ENCODE measurements around the gene PYDC1. TPM values are rescaled to one million over a fixed set of nuclear protein-coding genes. Genes with fewer than 3 reads are reported as not detected.
A peak's percentile ranks its signal among the peaks of the same experiment; 100 is the strongest.
"Not testable (repeated sequence)": the region's sequence is repeated elsewhere in the genome, so short reads cannot be mapped to it uniquely, and the experiment has no call there.

The PYDC1 gene
- total RNA-seq, 1 experiment from 2014 or later: not detected

GRCh38 chr16:31201582-31202413 is 15.1 kb downstream of the PYDC1 start:
- DNase-seq (ENCODE audit: low spot score): no peak
- Histone ChIP-seq H3K27me3 (replicated peaks; ENCODE audit: insufficient read depth, low read depth, low read length, poor library complexity) (peaks cover 9% of the 10 kb centered on the region), H3K4me1 (ENCODE audit: insufficient read depth, low read length, poor library complexity, severe bottlenecking) (no peaks in the 10 kb centered on the region), H3K27ac (ENCODE audit: low read depth, low read length, poor library complexity, severe bottlenecking) (no peak overlapping the region), H3K4me3 (ENCODE audit: low read depth, low read length, poor library complexity, severe bottlenecking) (peak overlapping the region; percentile 49), H3K9me3 (ENCODE audit: low read depth, low read length, poor library complexity, severe bottlenecking) (no peaks in the 10 kb centered on the region), H3K36me3 (ENCODE audit: insufficient read depth, low read length, poor library complexity, severe bottlenecking) (peaks cover 2% of the 10 kb centered on the region)
- TF ChIP-seq EZH2 (IDR thresholded peaks at IDR 0.05; ENCODE audit: borderline replicate concordance, low read depth, low read length, poor library complexity, severe bottlenecking) (no peak), CTCF (conservative IDR thresholded peaks at IDR 0.05; ENCODE audit: low read depth, low read length) (no peak)
- ChIA-PET CTCF (no interaction called here), POLR2A (ENCODE audit: low non-redundant PET) (no interaction called here)
- intact Hi-C loops (cut with micrococcal nuclease; ENCODE audit: unreplicated experiment): loop anchor here (5.0 kb wide), 2 partner anchors 241 to 666 kb away; partner anchors contain the start of gene ZNF843
- no TSS peak for BruUV-seq (replicated peaks)

- DNase-seq (ENCODE audit: low spot score): no peak
- no peaks in the 10 kb centered on the region for H3K4me1 ChIP-seq (ENCODE audit: insufficient read depth, low read length, poor library complexity, severe bottlenecking)
- POLR2A ChIA-PET (ENCODE audit: low non-redundant PET): interaction anchor here (0.6 kb wide), 1 partner anchor 21 kb away, joined by 9 read pairs; no protein-coding TSS in a partner anchor
- TF ChIP-seq EZH2 (IDR thresholded peaks at IDR 0.05; ENCODE audit: borderline replicate concordance, low read depth, low read length, poor library complexity, severe bottlenecking) (no peak), CTCF (conservative IDR thresholded peaks at IDR 0.05; ENCODE audit: low read depth, low read length) (no peak)
- CTCF ChIA-PET: no interaction called here
- intact Hi-C loops (cut with micrococcal nuclease; ENCODE audit: unreplicated experiment): loop anchor here (5.0 kb wide), 2 partner anchors 241 to 666 kb away; partner anchors contain the start of gene ZNF843
- peaks cover 10% of the 10 kb centered on the region for H3K36me3 ChIP-seq (ENCODE audit: insufficient read depth, low read length, poor library complexity, severe bottlenecking)
- no peaks in the 10 kb centered on the region for H3K9me3 ChIP-seq (ENCODE audit: low read depth, low read length, poor library complexity, severe bottlenecking)
- no peak overlapping the region for H3K4me3 ChIP-seq (ENCODE audit: low read depth, low read length, poor library complexity, severe bottlenecking)
- no TSS peak for BruUV-seq (replicated peaks)
- H3K27ac ChIP-seq (ENCODE audit: low read depth, low read length, poor library complexity, severe bottlenecking): no peak overlapping the region
- H3K27me3 ChIP-seq (replicated peaks; ENCODE audit: insufficient read depth, low read depth, low read length, poor library complexity): peaks cover 9% of the 10 kb centered on the region
Measured at GRCh38 chr16:31200821-31201568, 15.9 kb downstream of the PYDC1 start.

- POLR2A ChIA-PET (ENCODE audit: low non-redundant PET); H3K4me1 ChIP-seq (ENCODE audit: insufficient read depth, low read length, poor library complexity, severe bottlenecking); H3K4me3 ChIP-seq (ENCODE audit: low read depth, low read length, poor library complexity, severe bottlenecking); H3K9me3 ChIP-seq (ENCODE audit: low read depth, low read length, poor library complexity, severe bottlenecking); H3K27me3 ChIP-seq (replicated peaks; ENCODE audit: insufficient read depth, low read depth, low read length, poor library complexity); H3K27ac ChIP-seq (ENCODE audit: low read depth, low read length, poor library complexity, severe bottlenecking); CTCF ChIA-PET; BruUV-seq (replicated peaks); DNase-seq (ENCODE audit: low spot score): not testable (repeated sequence)
- intact Hi-C loops (cut with micrococcal nuclease; ENCODE audit: unreplicated experiment): loop anchor here (5.0 kb wide), 2 partner anchors 242 to 667 kb away; partner anchors contain the start of gene ZNF843
- H3K36me3 ChIP-seq (ENCODE audit: insufficient read depth, low read length, poor library complexity, severe bottlenecking): peaks cover 19% of the 10 kb centered on the region
Measured at GRCh38 chr16:31200111-31200510, 16.8 kb downstream of the PYDC1 start.

All from A673 (cell line).